Activated CD8-positive, alpha-beta T cell treated with anti-CD3 and anti-CD28 coated beads for 36 hours (primary cell): ENCODE data around the gene C12orf75. TPM values are rescaled to one million over a fixed set of nuclear protein-coding genes. Genes with fewer than 3 reads are reported as not detected.

Experiments used
- ATAC-seq: fragments of 200-7000 bp; cut with Tn5 transposase; one replicate; pipeline ENCODE4 v1.10.0; 2021; ENCODE audit warnings: mild to moderate bottlenecking, moderate library complexity
- CTCF ChIA-PET: fragments of 350-600 bp; sonication (Branson Sonifier 250); formaldehyde crosslinking; loops from one replicate; lab custom pipeline; 2021; ENCODE audit warnings: antibody characterized with exemption; lab: Charles Lee
- POLR2A ChIA-PET: fragments of 350-600 bp; sonication (Branson Sonifier 250); formaldehyde crosslinking; loops from one replicate; lab custom pipeline; 2021; ENCODE audit warnings: antibody characterized with exemption; lab: Charles Lee
- DNase-seq: peaks from one replicate; pipeline ENCODE4 v3.0.0-alpha.2; 2020
- H3K27ac Mint-ChIP-seq: one replicate; pipeline ENCODE4 v1.8.0; 2021; ENCODE audit warnings: mild to moderate bottlenecking, mixed read lengths
- H3K27me3 Mint-ChIP-seq: one replicate; pipeline ENCODE4 v1.8.0; 2021; ENCODE audit warnings: mixed read lengths
- H3K36me3 Mint-ChIP-seq: one replicate; pipeline ENCODE4 v1.8.0; 2021; ENCODE audit warnings: low read depth, mixed read lengths
- H3K4me1 Mint-ChIP-seq: one replicate; pipeline ENCODE4 v1.8.0; 2021; ENCODE audit warnings: low read depth, mixed read lengths
- H3K4me3 Mint-ChIP-seq: one replicate; pipeline ENCODE4 v1.8.0; 2021; ENCODE audit warnings: mild to moderate bottlenecking, moderate library complexity, mixed read lengths
- H3K9me3 Mint-ChIP-seq: one replicate; pipeline ENCODE4 v1.8.0; 2021; ENCODE audit warnings: mixed read lengths
- CTCF ChIP-seq: fragments of 200-600 bp; IDR thresholded peaks from one replicate; pipeline ENCODE4 v1.8.0; 2022; ENCODE audit warnings: antibody characterized with exemption, mild to moderate bottlenecking
- intact Hi-C: fragments of 100-400 bp; cut with micrococcal nuclease; formaldehyde crosslinking; loops from one replicate; pipeline ENCODE4 v1.10.0; 2022
- total RNA-seq, 2 experiments: library from RNA; stranded (reverse); gene quantifications; one replicate each; pipeline ENCODE4 v1.2.3, GENCODE V29; 2021

The C12orf75 gene
- total RNA-seq, 2 experiments from 2014 or later = 62.0 to 66.9 TPM

GRCh38 chr12:105348142-105348541 lies 17.7 kb downstream of the C12orf75 start:
- ChIA-PET POLR2A (interaction anchor here (0.6 kb wide), 1 partner anchor 849 kb away, joined by 3 read pairs; no protein-coding TSS in a partner anchor), CTCF (interaction anchor here (1.2 kb wide), 1 partner anchor 13 kb away, joined by 3 read pairs; no protein-coding TSS in a partner anchor)
- Mint-ChIP-seq H3K4me3 (no peak overlapping the region), H3K9me3 (no peaks in the 10 kb centered on the region), H3K36me3 (peaks cover 2% of the 10 kb centered on the region), H3K27ac (no peak overlapping the region), H3K27me3 (no peaks in the 10 kb centered on the region), H3K4me1 (peaks cover 23% of the 10 kb centered on the region)
- TF ChIP-seq CTCF = no peak
- ATAC-seq (no peak), DNase-seq (no peak)
- intact Hi-C loops = no loop called here

- POLR2A ChIA-PET = interaction anchor here (0.6 kb wide), 1 partner anchor 849 kb away, joined by 3 read pairs; no protein-coding TSS in a partner anchor
These were observed 18.1 kb downstream of the C12orf75 start for GRCh38 chr12:105348561-105348960.

GRCh38 chr12:105349138-105349537 lies 18.6 kb downstream of the C12orf75 start:
- Mint-ChIP-seq H3K4me1 (peaks cover 23% of the 10 kb centered on the region), H3K4me3 (no peak overlapping the region), H3K9me3 (no peaks in the 10 kb centered on the region), H3K27ac (no peak overlapping the region), H3K36me3 (peaks cover 2% of the 10 kb centered on the region), H3K27me3 (no peaks in the 10 kb centered on the region)
- no peak for ATAC-seq
- intact Hi-C loops = no loop called here
- no peak for TF ChIP-seq CTCF
- ChIA-PET POLR2A (no interaction called here), CTCF (no interaction called here)
- DNase-seq = no peak

More at GRCh38 chr12:105348561-105348960, 18.1 kb downstream of the C12orf75 start:
- TF ChIP-seq CTCF = no peak
- intact Hi-C loops = no loop called here
- peaks cover 2% of the 10 kb centered on the region for H3K36me3 Mint-ChIP-seq
- CTCF ChIA-PET = no interaction called here
- ATAC-seq (no peak), DNase-seq (no peak)
- H3K27me3 Mint-ChIP-seq = no peaks in the 10 kb centered on the region
- H3K4me1 Mint-ChIP-seq = peaks cover 23% of the 10 kb centered on the region
- no peak overlapping the region for H3K4me3 Mint-ChIP-seq
- no peak overlapping the region for H3K27ac Mint-ChIP-seq
- H3K9me3 Mint-ChIP-seq = no peaks in the 10 kb centered on the region

- Mint-ChIP-seq H3K4me1 (peaks cover 32% of the 10 kb centered on the region), H3K27me3 (no peaks in the 10 kb centered on the region), H3K9me3 (no peaks in the 10 kb centered on the region), H3K27ac (no peak overlapping the region), H3K36me3 (peaks cover 6% of the 10 kb centered on the region), H3K4me3 (no peak overlapping the region)
- ATAC-seq (no peak), DNase-seq (no peak)
- ChIA-PET POLR2A (no interaction called here), CTCF (no interaction called here)
- intact Hi-C loops = no loop called here
- TF ChIP-seq CTCF = no peak
These were observed 21.0 kb downstream of the C12orf75 start for GRCh38 chr12:105351523-105351922.

GRCh38 chr12:105352052-105352451 lies 21.6 kb downstream of the C12orf75 start:
- DNase-seq (peak; percentile 21), ATAC-seq (peak; percentile 73)
- intact Hi-C loops = no loop called here
- Mint-ChIP-seq H3K27ac (no peak overlapping the region), H3K4me1 (peaks cover 35% of the 10 kb centered on the region), H3K9me3 (no peaks in the 10 kb centered on the region), H3K27me3 (no peaks in the 10 kb centered on the region), H3K36me3 (peaks cover 6% of the 10 kb centered on the region), H3K4me3 (no peak overlapping the region)
- POLR2A ChIA-PET = no interaction called here
- CTCF ChIA-PET = interaction anchor here (1.4 kb wide), 1 partner anchor 17 kb away, joined by 3 read pairs; no protein-coding TSS in a partner anchor
- no peak for TF ChIP-seq CTCF
